Right lobe of liver (tissue), 4 donors: ENCODE data around the gene FBXL13.

Source experiments
- POLR2A ChIP-seq: fragments of 450-650 bp; IDR thresholded peaks from one replicate; pipeline ENCODE4 v1.6.1; 2017; ENCODE audit warnings: antibody characterized with exemption, mild to moderate bottlenecking
- TF ChIP-seq, protein P1 (sequence below), 4 donors: fragments of 200-600 bp in 3 of 4; fragments of 450-650 bp in 1 of 4; IDR thresholded peaks; one replicate each; pipeline versions ENCODE4 v1.5.1 to v1.8.0; 2016 to 2022; ENCODE audit warnings: antibody characterized with exemption in 4 of 4, mild to moderate bottlenecking in 2 of 4
- donor health status: DM: no; HTN: no; CAD: no.
- donor health status: DM: no; HTN: no; CAD: no.
- donor health status: DM: no; HTN: yes; CAD: no.

DNA sequence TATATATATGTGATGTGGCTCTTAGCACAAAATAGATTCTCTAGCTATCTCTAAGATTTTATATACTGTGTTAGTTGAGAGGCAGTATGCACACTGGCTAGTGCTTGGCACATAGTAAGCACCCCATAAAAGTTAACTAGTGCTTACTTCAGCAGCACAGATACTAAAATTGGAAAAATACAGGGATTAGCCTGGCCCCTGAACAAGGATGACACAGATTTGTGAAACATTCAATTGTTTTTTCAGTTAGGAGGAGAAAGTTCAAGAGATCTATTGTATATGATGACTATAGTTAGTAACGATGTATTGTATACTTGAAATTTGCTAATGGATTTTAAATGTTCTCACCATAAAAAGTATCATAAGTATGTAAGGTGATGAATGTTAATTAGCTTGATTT lies 240.1 kb downstream of the FBXL13 start:
- TF ChIP-seq, protein P1, sequence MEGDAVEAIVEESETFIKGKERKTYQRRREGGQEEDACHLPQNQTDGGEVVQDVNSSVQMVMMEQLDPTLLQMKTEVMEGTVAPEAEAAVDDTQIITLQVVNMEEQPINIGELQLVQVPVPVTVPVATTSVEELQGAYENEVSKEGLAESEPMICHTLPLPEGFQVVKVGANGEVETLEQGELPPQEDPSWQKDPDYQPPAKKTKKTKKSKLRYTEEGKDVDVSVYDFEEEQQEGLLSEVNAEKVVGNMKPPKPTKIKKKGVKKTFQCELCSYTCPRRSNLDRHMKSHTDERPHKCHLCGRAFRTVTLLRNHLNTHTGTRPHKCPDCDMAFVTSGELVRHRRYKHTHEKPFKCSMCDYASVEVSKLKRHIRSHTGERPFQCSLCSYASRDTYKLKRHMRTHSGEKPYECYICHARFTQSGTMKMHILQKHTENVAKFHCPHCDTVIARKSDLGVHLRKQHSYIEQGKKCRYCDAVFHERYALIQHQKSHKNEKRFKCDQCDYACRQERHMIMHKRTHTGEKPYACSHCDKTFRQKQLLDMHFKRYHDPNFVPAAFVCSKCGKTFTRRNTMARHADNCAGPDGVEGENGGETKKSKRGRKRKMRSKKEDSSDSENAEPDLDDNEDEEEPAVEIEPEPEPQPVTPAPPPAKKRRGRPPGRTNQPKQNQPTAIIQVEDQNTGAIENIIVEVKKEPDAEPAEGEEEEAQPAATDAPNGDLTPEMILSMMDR (IDR thresholded peaks at IDR 0.05) = no peak
- no peak for TF ChIP-seq POLR2A
